ENCODE results near the gene EMP1.

The EMP1 gene

GRCh38 chr12:13196130-13196921 lies at the start of gene EMP1:
TSS of gene EMP1 (plus strand) at chr12:13196726. CDS start at chr12:13211511, 14,785 bp downstream.
- peak; percentile 66 to 76 for DNase-seq (ENCODE audit: low read depth in 2 of 2)

GRCh38 chr12:13147688-13148484 lies 48.6 kb upstream of the EMP1 start:
- DNase-seq (ENCODE audit: low read depth in 2 of 2): no peak

GRCh38 chr12:13148485-13148847 lies 48.1 kb upstream of the EMP1 start:
- no peak for DNase-seq (ENCODE audit: low read depth in 2 of 2)

- no peak for DNase-seq (ENCODE audit: low read depth in 2 of 2)
Measured at GRCh38 chr12:13149411-13149810, 47.1 kb upstream of the EMP1 start.

- DNase-seq (ENCODE audit: low read depth in 2 of 2): no peak
Measured at GRCh38 chr12:13152281-13152680, 44.2 kb upstream of the EMP1 start.

- no peak for DNase-seq (ENCODE audit: low read depth in 2 of 2)
Measured at GRCh38 chr12:13152756-13153155, 43.8 kb upstream of the EMP1 start.

- DNase-seq (ENCODE audit: low read depth in 2 of 2): no peak
Measured at GRCh38 chr12:13153180-13153579, 43.3 kb upstream of the EMP1 start.

GRCh38 chr12:13154027-13154538 lies 42.4 kb upstream of the EMP1 start:
- DNase-seq (ENCODE audit: low read depth in 2 of 2): no peak

GRCh38 chr12:13154831-13155230 lies 41.7 kb upstream of the EMP1 start:
- DNase-seq (ENCODE audit: low read depth in 2 of 2): no peak

- DNase-seq (ENCODE audit: low read depth in 2 of 2): no peak
Measured at GRCh38 chr12:13156277-13156676, 40.2 kb upstream of the EMP1 start.

- DNase-seq (ENCODE audit: low read depth in 2 of 2): no peak
Measured at GRCh38 chr12:13161172-13161571, 35.4 kb upstream of the EMP1 start.

GRCh38 chr12:13162904-13163303 lies 33.6 kb upstream of the EMP1 start:
- DNase-seq (ENCODE audit: low read depth in 2 of 2): no peak

- DNase-seq (ENCODE audit: low read depth in 2 of 2): no peak
Measured at GRCh38 chr12:13163868-13164635, 32.5 kb upstream of the EMP1 start.

GRCh38 chr12:13164921-13165616 lies 31.5 kb upstream of the EMP1 start:
- no peak for DNase-seq (ENCODE audit: low read depth in 2 of 2)

GRCh38 chr12:13165617-13166041 lies 30.9 kb upstream of the EMP1 start:
- DNase-seq (ENCODE audit: low read depth in 2 of 2): peak; percentile 78 to 81

- no peak for DNase-seq (ENCODE audit: low read depth in 2 of 2)
Measured at GRCh38 chr12:13167226-13167625, 29.3 kb upstream of the EMP1 start.

GRCh38 chr12:13167906-13168305 lies 28.6 kb upstream of the EMP1 start:
- no peak for DNase-seq (ENCODE audit: low read depth in 2 of 2)

- no peak for DNase-seq (ENCODE audit: low read depth in 2 of 2)
Measured at GRCh38 chr12:13169272-13169671, 27.3 kb upstream of the EMP1 start.

- no peak for DNase-seq (ENCODE audit: low read depth in 2 of 2)
Measured at GRCh38 chr12:13170892-13171490, 25.5 kb upstream of the EMP1 start.

- DNase-seq (ENCODE audit: low read depth in 2 of 2): no peak
Measured at GRCh38 chr12:13171921-13172859, 24.3 kb upstream of the EMP1 start.

All from stimulated activated CD4-positive, alpha-beta T cell treated with anti-CD3 and anti-CD28 coated beads, Interleukin-15, amount 100 ng/mL, for 48 hours (primary cell).